ENCODE measurements around the gene PRSS37.

The PRSS37 gene

GRCh38 chr7:141820067-141820466 lies 21.2 kb downstream of the PRSS37 start:
- H3K4me3 ChIP-seq (ENCODE audit: insufficient read depth, low read depth, low read length, poor library complexity, severe bottlenecking): no peak overlapping the region
- H3K4me1 ChIP-seq (ENCODE audit: control insufficient read depth, insufficient read depth, low read length, poor library complexity, severe bottlenecking): no peaks in the 10 kb centered on the region
- H3K27me3 ChIP-seq (replicated peaks; ENCODE audit: control insufficient read depth, insufficient read depth, low read length, poor library complexity, severe bottlenecking): no peaks in the 10 kb centered on the region
- H3K27ac ChIP-seq (ENCODE audit: insufficient read depth, low read length, poor library complexity, severe bottlenecking): no peak overlapping the region
- DNase-seq: no peak
- H3K36me3 ChIP-seq (ENCODE audit: control insufficient read depth, insufficient read depth, low read length): no peaks in the 10 kb centered on the region
- peaks cover 8% of the 10 kb centered on the region for H3K9me3 ChIP-seq (ENCODE audit: control insufficient read depth, low read length)

DNA sequence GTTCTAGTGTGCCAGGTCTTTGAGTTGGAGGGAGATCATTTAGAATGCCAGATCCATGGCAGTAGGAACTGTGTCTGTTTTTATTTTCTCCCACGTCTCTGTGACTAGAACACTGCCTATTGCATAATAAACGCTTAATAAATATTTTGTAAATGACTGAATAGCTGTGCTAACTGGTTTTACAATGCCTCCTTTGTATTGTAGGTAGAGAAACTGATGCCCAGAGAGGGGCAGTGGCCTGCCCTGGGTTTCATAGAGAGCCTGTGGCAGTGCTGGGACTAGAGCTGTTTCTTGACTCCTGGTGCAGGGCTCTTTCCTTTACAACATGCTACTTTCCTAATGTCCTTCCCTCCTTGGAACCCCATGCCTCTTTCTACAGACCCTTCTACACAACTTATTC lies 48.8 kb downstream of the PRSS37 start:
- Histone ChIP-seq H3K4me3 (ENCODE audit: insufficient read depth, low read depth, low read length, poor library complexity, severe bottlenecking) (no peak overlapping the region), H3K27me3 (replicated peaks; ENCODE audit: control insufficient read depth, insufficient read depth, low read length, poor library complexity, severe bottlenecking) (no peaks in the 10 kb centered on the region), H3K36me3 (ENCODE audit: control insufficient read depth, insufficient read depth, low read length) (no peaks in the 10 kb centered on the region), H3K4me1 (ENCODE audit: control insufficient read depth, insufficient read depth, low read length, poor library complexity, severe bottlenecking) (no peaks in the 10 kb centered on the region), H3K9me3 (ENCODE audit: control insufficient read depth, low read length) (no peaks in the 10 kb centered on the region), H3K27ac (ENCODE audit: insufficient read depth, low read length, poor library complexity, severe bottlenecking) (no peak overlapping the region)
- DNase-seq: no peak

DNA sequence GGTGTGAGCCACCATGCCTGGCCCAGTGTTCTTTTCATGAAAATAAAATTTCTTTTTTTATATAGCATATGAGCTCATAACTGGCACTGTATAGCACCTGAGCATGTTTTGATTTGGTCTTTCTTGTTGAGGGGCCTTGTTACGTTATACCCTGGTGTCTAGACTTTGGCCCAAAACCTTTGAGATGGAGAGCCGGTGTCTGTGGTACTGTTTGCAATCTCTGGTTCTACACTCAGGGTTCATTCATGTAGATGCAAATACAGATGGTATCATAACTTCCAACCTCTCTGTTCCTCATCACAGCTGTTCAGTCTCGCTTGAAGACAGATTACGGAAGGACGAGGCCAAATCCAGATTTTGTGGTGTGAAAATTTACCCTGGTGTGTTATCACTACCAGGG lies 51.4 kb downstream of the PRSS37 start, which contains the start of gene TAS2R5:
TSS of gene TAS2R5 (plus strand) at position 301 of the 400 bp plus-strand sequence. CDS start 145 bp downstream, outside the sequence.
- Histone ChIP-seq H3K27ac (ENCODE audit: insufficient read depth, low read length, poor library complexity, severe bottlenecking) (no peak within 1 kb of the TSS), H3K4me3 (ENCODE audit: insufficient read depth, low read depth, low read length, poor library complexity, severe bottlenecking) (no peak within 1 kb of the TSS), H3K9me3 (ENCODE audit: control insufficient read depth, low read length) (no peaks in the 10 kb centered on the region), H3K4me1 (ENCODE audit: control insufficient read depth, insufficient read depth, low read length, poor library complexity, severe bottlenecking) (no peaks in the 10 kb centered on the region), H3K36me3 (ENCODE audit: control insufficient read depth, insufficient read depth, low read length) (no peaks in the 10 kb centered on the region), H3K27me3 (replicated peaks; ENCODE audit: control insufficient read depth, insufficient read depth, low read length, poor library complexity, severe bottlenecking) (no peaks in the 10 kb centered on the region)
- DNase-seq: no peak

- no peaks in the 10 kb centered on the region for H3K4me1 ChIP-seq (ENCODE audit: control insufficient read depth, insufficient read depth, low read length, poor library complexity, severe bottlenecking)
- no peaks in the 10 kb centered on the region for H3K9me3 ChIP-seq (ENCODE audit: control insufficient read depth, low read length)
- no peak overlapping the region for H3K27ac ChIP-seq (ENCODE audit: insufficient read depth, low read length, poor library complexity, severe bottlenecking)
- DNase-seq: no peak
- no peaks in the 10 kb centered on the region for H3K27me3 ChIP-seq (replicated peaks; ENCODE audit: control insufficient read depth, insufficient read depth, low read length, poor library complexity, severe bottlenecking)
- no peak overlapping the region for H3K4me3 ChIP-seq (ENCODE audit: insufficient read depth, low read depth, low read length, poor library complexity, severe bottlenecking)
- H3K36me3 ChIP-seq (ENCODE audit: control insufficient read depth, insufficient read depth, low read length): no peaks in the 10 kb centered on the region
Observed at GRCh38 chr7:141788296-141788695, 53.0 kb downstream of the PRSS37 start.

Measured in effector memory CD4-positive, alpha-beta T cell (primary cell).